ENCODE results near the gene MCCD1. TPM values are rescaled to one million over a fixed set of nuclear protein-coding genes. Genes with fewer than 3 reads are reported as not detected.
"Not testable (repeated sequence)": the region's sequence is repeated elsewhere in the genome, so short reads cannot be mapped to it uniquely, and the experiment has no call there.

The MCCD1 gene
- total RNA-seq, 3 donors from 2014 or later, result not detected

DNA sequence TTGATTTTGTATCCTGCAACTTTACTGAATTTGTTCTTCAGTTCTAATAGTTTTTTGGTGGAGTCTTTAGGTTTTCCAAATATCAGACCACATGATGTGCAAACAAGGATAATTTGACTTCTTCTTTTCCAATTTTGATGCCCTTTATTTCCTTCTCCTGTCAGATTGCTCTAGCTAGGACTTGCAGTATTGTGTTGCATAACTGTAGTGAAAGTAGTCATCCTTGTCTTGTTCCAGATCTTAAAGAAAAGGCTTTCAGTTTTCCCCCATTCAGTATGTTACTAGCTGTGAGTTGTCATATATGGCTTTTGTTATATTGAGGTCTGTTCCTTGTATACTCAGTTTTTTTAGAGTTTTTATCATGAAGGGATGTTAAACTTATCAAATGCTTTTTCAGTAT lies 26.2 kb upstream of the MCCD1 start:
- no peaks in the 10 kb centered on the region for H3K36me3 ChIP-seq
- no peak for TF ChIP-seq POLR2A (IDR thresholded peaks at IDR 0.05)
- no peak for TF ChIP-seq POLR2AphosphoS5 (IDR thresholded peaks at IDR 0.05)
- TF ChIP-seq, protein P1, sequence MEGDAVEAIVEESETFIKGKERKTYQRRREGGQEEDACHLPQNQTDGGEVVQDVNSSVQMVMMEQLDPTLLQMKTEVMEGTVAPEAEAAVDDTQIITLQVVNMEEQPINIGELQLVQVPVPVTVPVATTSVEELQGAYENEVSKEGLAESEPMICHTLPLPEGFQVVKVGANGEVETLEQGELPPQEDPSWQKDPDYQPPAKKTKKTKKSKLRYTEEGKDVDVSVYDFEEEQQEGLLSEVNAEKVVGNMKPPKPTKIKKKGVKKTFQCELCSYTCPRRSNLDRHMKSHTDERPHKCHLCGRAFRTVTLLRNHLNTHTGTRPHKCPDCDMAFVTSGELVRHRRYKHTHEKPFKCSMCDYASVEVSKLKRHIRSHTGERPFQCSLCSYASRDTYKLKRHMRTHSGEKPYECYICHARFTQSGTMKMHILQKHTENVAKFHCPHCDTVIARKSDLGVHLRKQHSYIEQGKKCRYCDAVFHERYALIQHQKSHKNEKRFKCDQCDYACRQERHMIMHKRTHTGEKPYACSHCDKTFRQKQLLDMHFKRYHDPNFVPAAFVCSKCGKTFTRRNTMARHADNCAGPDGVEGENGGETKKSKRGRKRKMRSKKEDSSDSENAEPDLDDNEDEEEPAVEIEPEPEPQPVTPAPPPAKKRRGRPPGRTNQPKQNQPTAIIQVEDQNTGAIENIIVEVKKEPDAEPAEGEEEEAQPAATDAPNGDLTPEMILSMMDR (IDR thresholded peaks at IDR 0.05), result no peak
- H3K4me1 ChIP-seq, result no peaks in the 10 kb centered on the region
- H3K27me3 ChIP-seq, result no peaks in the 10 kb centered on the region
- H3K27ac ChIP-seq, result no peak overlapping the region
- H3K9me3 ChIP-seq, result no peaks in the 10 kb centered on the region
- no peak for DNase-seq (ENCODE audit: low spot score in 2 of 2)
- no peak overlapping the region for H3K4me3 ChIP-seq
- intact Hi-C loops (cut with DNase I; ENCODE audit: low total_unique reads), result no loop called here

GRCh38 chr6:31509036-31509435 lies 19.7 kb upstream of the MCCD1 start:
- not testable (repeated sequence) for H3K27me3 ChIP-seq; H3K9me3 ChIP-seq; H3K27ac ChIP-seq; H3K4me3 ChIP-seq; H3K36me3 ChIP-seq; DNase-seq (ENCODE audit: low spot score in 2 of 2); H3K4me1 ChIP-seq
- intact Hi-C loops (cut with DNase I; ENCODE audit: low total_unique reads), result loop anchor here (5.0 kb wide), 1 partner anchor 1402 kb away; no protein-coding TSS in a partner anchor

DNA sequence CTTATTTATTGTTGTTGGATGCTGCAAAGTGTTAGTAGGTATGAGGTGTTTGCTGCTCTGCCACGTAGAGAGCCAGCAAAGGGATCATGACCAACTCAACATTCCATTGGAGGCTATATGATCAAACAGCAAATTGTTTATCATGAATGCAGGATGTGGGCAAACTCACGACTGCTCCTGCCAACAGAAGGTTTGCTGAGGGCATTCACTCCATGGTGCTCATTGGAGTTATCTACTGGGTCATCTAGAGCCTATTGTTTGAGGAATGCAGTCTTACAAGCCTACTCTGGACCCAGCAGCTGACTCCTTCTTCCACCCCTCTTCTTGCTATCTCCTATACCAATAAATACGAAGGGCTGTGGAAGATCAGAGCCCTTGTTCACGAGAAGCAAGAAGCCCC lies 18.8 kb upstream of the MCCD1 start:
- no peak for DNase-seq (ENCODE audit: low spot score in 2 of 2)
- TF ChIP-seq, protein P1 (IDR thresholded peaks at IDR 0.05), result no peak
- no peak for TF ChIP-seq POLR2AphosphoS5 (IDR thresholded peaks at IDR 0.05)
- no peak for TF ChIP-seq POLR2A (IDR thresholded peaks at IDR 0.05)
- no peak overlapping the region for H3K27ac ChIP-seq
- intact Hi-C loops (cut with DNase I; ENCODE audit: low total_unique reads), result no loop called here
- H3K4me3 ChIP-seq, result no peak overlapping the region
- H3K27me3 ChIP-seq, result no peaks in the 10 kb centered on the region
- H3K36me3 ChIP-seq, result no peaks in the 10 kb centered on the region
- H3K9me3 ChIP-seq, result no peaks in the 10 kb centered on the region
- H3K4me1 ChIP-seq, result no peaks in the 10 kb centered on the region

GRCh38 chr6:31513456-31514165 lies 15.2 kb upstream of the MCCD1 start:
- H3K27ac ChIP-seq, result no peak overlapping the region
- H3K4me1 ChIP-seq, result no peaks in the 10 kb centered on the region
- no peaks in the 10 kb centered on the region for H3K36me3 ChIP-seq
- TF ChIP-seq POLR2AphosphoS5 (IDR thresholded peaks at IDR 0.05) (no peak), POLR2A (IDR thresholded peaks at IDR 0.05) (no peak)
- TF ChIP-seq, protein P1 (IDR thresholded peaks at IDR 0.05), result no peak
- H3K4me3 ChIP-seq, result no peak overlapping the region
- no peaks in the 10 kb centered on the region for H3K27me3 ChIP-seq
- DNase-seq (ENCODE audit: low spot score in 2 of 2), result no peak
- H3K9me3 ChIP-seq, result no peaks in the 10 kb centered on the region
- intact Hi-C loops (cut with DNase I; ENCODE audit: low total_unique reads), result no loop called here

GRCh38 chr6:31521835-31522234 lies 6.9 kb upstream of the MCCD1 start:
- Histone ChIP-seq H3K27ac (no peak overlapping the region), H3K4me1 (no peaks in the 10 kb centered on the region), H3K27me3 (no peaks in the 10 kb centered on the region), H3K4me3 (no peak overlapping the region), H3K9me3 (no peaks in the 10 kb centered on the region), H3K36me3 (no peaks in the 10 kb centered on the region)
- intact Hi-C loops (cut with DNase I; ENCODE audit: low total_unique reads), result no loop called here
- no peak for DNase-seq (ENCODE audit: low spot score in 2 of 2)
- TF ChIP-seq, protein P1 (IDR thresholded peaks at IDR 0.05), result no peak
- TF ChIP-seq POLR2A (IDR thresholded peaks at IDR 0.05), result no peak
- TF ChIP-seq POLR2AphosphoS5 (IDR thresholded peaks at IDR 0.05), result no peak
